ENCODE results near the gene ITGAE.

Gene ITGAE

DNA sequence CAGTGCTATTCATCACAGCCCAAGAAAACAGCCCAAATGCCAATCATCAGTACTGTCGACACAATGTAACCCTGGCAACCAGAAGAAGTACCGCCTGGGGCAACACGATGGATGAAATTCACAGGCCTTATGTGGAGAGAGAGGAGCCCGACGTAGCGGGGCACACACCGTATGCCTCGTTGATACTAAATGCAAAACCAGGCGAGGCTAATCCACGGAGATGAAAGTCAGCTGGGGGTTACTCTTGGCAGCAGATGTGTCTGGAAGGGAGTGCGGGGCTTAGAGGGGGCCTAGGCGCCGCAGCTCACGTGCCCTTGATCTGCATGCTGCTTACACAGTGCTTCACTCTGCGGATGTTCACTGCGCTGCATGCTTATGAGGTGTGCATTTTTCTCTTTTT, 29.8 kb downstream of the ITGAE start:
- TF ChIP-seq CTCF (IDR thresholded peaks at IDR 0.05; ENCODE audit: control insufficient read depth, insufficient read depth, low read depth, low read length, missing control alignments), result no peak
- H3K4me3 ChIP-seq (ENCODE audit: control insufficient read depth, low read depth, low read length), result no peak overlapping the region
- no peak for DNase-seq (ENCODE audit: low read depth)

- TF ChIP-seq CTCF (IDR thresholded peaks at IDR 0.05; ENCODE audit: control insufficient read depth, insufficient read depth, low read depth, low read length, missing control alignments), result no peak
- no peak overlapping the region for H3K4me3 ChIP-seq (ENCODE audit: control insufficient read depth, low read depth, low read length)
- no peak for DNase-seq (ENCODE audit: low read depth)
Measured at GRCh38 chr17:3770466-3770865, 30.5 kb downstream of the ITGAE start.

GRCh38 chr17:3768769-3769168, 32.2 kb downstream of the ITGAE start:
- no peak overlapping the region for H3K4me3 ChIP-seq (ENCODE audit: control insufficient read depth, low read depth, low read length)
- no peak for DNase-seq (ENCODE audit: low read depth)
- TF ChIP-seq CTCF (IDR thresholded peaks at IDR 0.05; ENCODE audit: control insufficient read depth, insufficient read depth, low read depth, low read length, missing control alignments), result no peak

DNA sequence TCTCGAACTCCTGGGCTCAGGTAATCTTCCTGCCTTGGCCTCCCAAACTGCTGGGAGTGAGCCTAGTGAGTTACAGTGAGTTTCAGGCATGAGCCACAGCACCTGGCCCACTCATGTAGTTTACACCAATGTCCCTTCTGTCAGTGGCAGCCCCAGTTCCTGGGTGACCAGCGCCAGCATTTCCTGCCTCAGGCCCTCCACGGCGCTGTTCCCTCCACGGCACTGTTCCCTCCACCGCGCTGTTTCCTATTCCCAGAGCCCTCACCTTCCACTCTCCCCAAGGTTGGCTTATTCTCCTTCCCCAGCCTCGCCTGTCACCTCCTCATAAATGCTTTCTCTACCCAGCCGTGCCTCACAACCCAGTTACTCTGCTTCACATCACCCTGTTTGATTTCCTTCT, 32.6 kb downstream of the ITGAE start:
- DNase-seq (ENCODE audit: low read depth), result no peak
- no peak for TF ChIP-seq CTCF (IDR thresholded peaks at IDR 0.05; ENCODE audit: control insufficient read depth, insufficient read depth, low read depth, low read length, missing control alignments)
- no peak overlapping the region for H3K4me3 ChIP-seq (ENCODE audit: control insufficient read depth, low read depth, low read length)

GRCh38 chr17:3766779-3767178, 34.2 kb downstream of the ITGAE start:
- no peak for DNase-seq (ENCODE audit: low read depth)
- TF ChIP-seq CTCF (IDR thresholded peaks at IDR 0.05; ENCODE audit: control insufficient read depth, insufficient read depth, low read depth, low read length, missing control alignments), result no peak
- no peak overlapping the region for H3K4me3 ChIP-seq (ENCODE audit: control insufficient read depth, low read depth, low read length)

- TF ChIP-seq CTCF (IDR thresholded peaks at IDR 0.05; ENCODE audit: control insufficient read depth, insufficient read depth, low read depth, low read length, missing control alignments), result no peak
- no peak for DNase-seq (ENCODE audit: low read depth)
- H3K4me3 ChIP-seq (ENCODE audit: control insufficient read depth, low read depth, low read length), result no peak overlapping the region
Measured at GRCh38 chr17:3765981-3766380, 35.0 kb downstream of the ITGAE start.

GRCh38 chr17:3763777-3764170, 37.2 kb downstream of the ITGAE start:
- DNase-seq (ENCODE audit: low read depth), result no peak
- TF ChIP-seq CTCF (IDR thresholded peaks at IDR 0.05; ENCODE audit: control insufficient read depth, insufficient read depth, low read depth, low read length, missing control alignments), result no peak
- no peak overlapping the region for H3K4me3 ChIP-seq (ENCODE audit: control insufficient read depth, low read depth, low read length)
